HFFc6 (cell line): ENCODE measurements around the gene DAPP1. TPM values are rescaled to one million over a fixed set of nuclear protein-coding genes. Genes with fewer than 3 reads are reported as not detected.

ENCODE experiments used
- DNase-seq: peaks from one replicate; pipeline ENCODE4 v3.0.0-alpha.2; 2018
- H3K27ac Mint-ChIP-seq: 2 replicates; pipeline ENCODE4 v1.8.0; 2020; ENCODE audit warnings: mild to moderate bottlenecking, mixed read lengths
- H3K27me3 Mint-ChIP-seq: 2 replicates; pipeline ENCODE4 v1.8.0; 2021; ENCODE audit warnings: mild to moderate bottlenecking, moderate library complexity, mixed read lengths; ENCODE audit not compliant: insufficient read depth
- H3K36me3 Mint-ChIP-seq: 2 replicates; pipeline ENCODE4 v1.8.0; 2021; ENCODE audit warnings: low read depth, mixed read lengths
- H3K4me1 Mint-ChIP-seq: 2 replicates; pipeline ENCODE4 v1.8.0; 2020; ENCODE audit warnings: low read depth, mixed read lengths
- H3K4me3 Mint-ChIP-seq: 2 replicates; pipeline ENCODE4 v1.8.0; 2020; ENCODE audit warnings: mild to moderate bottlenecking, moderate library complexity, mixed read lengths
- H3K9me3 Mint-ChIP-seq: 2 replicates; pipeline ENCODE4 v1.8.0; 2020; ENCODE audit warnings: mild to moderate bottlenecking, mixed read lengths
- CTCF ChIP-seq: fragments of 200-600 bp; sonication (generic); IDR thresholded peaks from 2 replicates; pipeline ENCODE4 v1.5.0; 2021; ENCODE audit warnings: antibody characterized with exemption, mild to moderate bottlenecking
- total RNA-seq, 6 experiments: library from RNA; stranded (reverse); fragmentation: NEBNext Ultra II Directional; extraction: Animal tissue kit (Norgen Biotek cat#: 25700); gene quantifications; 2 replicates in 1 of 6; 3 replicates in 5 of 6; pipeline ENCODE4 v1.2.3, GENCODE V29; 2021

DAPP1 gene
- total RNA-seq, 6 experiments from 2014 or later = not detected

- DNase-seq = peak; percentile 14
- Mint-ChIP-seq H3K36me3 (no peaks in the 10 kb centered on the region), H3K27me3 (peaks cover 18% of the 10 kb centered on the region), H3K4me3 (no peak overlapping the region), H3K27ac (no peak overlapping the region), H3K4me1 (no peaks in the 10 kb centered on the region), H3K9me3 (no peaks in the 10 kb centered on the region)
- peak; percentile 77 for TF ChIP-seq CTCF
Measured at GRCh38 chr4:99808260-99808857, 8.3 kb upstream of the DAPP1 start.

GRCh38 chr4:99809326-99809725 is 7.3 kb upstream of the DAPP1 start:
- DNase-seq = no peak
- H3K27ac Mint-ChIP-seq = no peak overlapping the region
- peaks cover 17% of the 10 kb centered on the region for H3K27me3 Mint-ChIP-seq
- no peak overlapping the region for H3K4me3 Mint-ChIP-seq
- no peaks in the 10 kb centered on the region for H3K4me1 Mint-ChIP-seq
- no peaks in the 10 kb centered on the region for H3K36me3 Mint-ChIP-seq
- TF ChIP-seq CTCF = no peak
- no peaks in the 10 kb centered on the region for H3K9me3 Mint-ChIP-seq

- Mint-ChIP-seq H3K9me3 (no peaks in the 10 kb centered on the region), H3K27me3 (peaks cover 10% of the 10 kb centered on the region; the same call in 1 of the 2 replicates), H3K27ac (no peak overlapping the region), H3K36me3 (no peaks in the 10 kb centered on the region), H3K4me1 (no peaks in the 10 kb centered on the region), H3K4me3 (no peak overlapping the region)
- no peak for DNase-seq
- no peak for TF ChIP-seq CTCF
Measured at GRCh38 chr4:99810536-99810935, 6.1 kb upstream of the DAPP1 start.

- no peak for DNase-seq
- no peak overlapping the region for H3K27ac Mint-ChIP-seq
- no peak overlapping the region for H3K4me3 Mint-ChIP-seq
- no peaks in the 10 kb centered on the region for H3K4me1 Mint-ChIP-seq
- TF ChIP-seq CTCF = no peak
- no peaks in the 10 kb centered on the region for H3K36me3 Mint-ChIP-seq
- peaks cover 11% of the 10 kb centered on the region; the same call in 1 of the 2 replicates for H3K27me3 Mint-ChIP-seq
- no peaks in the 10 kb centered on the region for H3K9me3 Mint-ChIP-seq
Measured at GRCh38 chr4:99811117-99811516, 5.5 kb upstream of the DAPP1 start.

- H3K27ac Mint-ChIP-seq = no peak overlapping the region
- no peak overlapping the region for H3K4me3 Mint-ChIP-seq
- peak; percentile 84 for TF ChIP-seq CTCF
- no peaks in the 10 kb centered on the region for H3K4me1 Mint-ChIP-seq
- no peaks in the 10 kb centered on the region for H3K36me3 Mint-ChIP-seq
- H3K27me3 Mint-ChIP-seq = peaks cover 11% of the 10 kb centered on the region; the same call in 1 of the 2 replicates
- H3K9me3 Mint-ChIP-seq = no peaks in the 10 kb centered on the region
- peak; percentile 34 for DNase-seq
Measured at GRCh38 chr4:99811850-99812249, 4.8 kb upstream of the DAPP1 start.
